ENCODE data around the gene OR13J1. TPM values are rescaled to one million over a fixed set of nuclear protein-coding genes. Genes with fewer than 3 reads are reported as not detected.

Gene OR13J1
- total and polyA plus RNA-seq, 11 donors: not detected

GRCh38 chr9:35827486-35827885 is 42.7 kb downstream of the OR13J1 start:
- H3K4me3 ChIP-seq: no peak overlapping the region
- TF ChIP-seq CTCF (IDR thresholded peaks at IDR 0.05) (no peak), POLR2A (IDR thresholded peaks at IDR 0.05) (no peak)
- WGBS, 4 donors: 89 to 95% (median 91%) methylated on average over 3 of the region's 3 CpGs

GRCh38 chr9:35826071-35826701 is 44.0 kb downstream of the OR13J1 start:
- no peak overlapping the region for H3K27ac ChIP-seq
- 31 to 35% (median 34%) methylated on average over 4 of the region's 4 CpGs for WGBS, 4 donors
- TF ChIP-seq CTCF (IDR thresholded peaks at IDR 0.05): peak; percentile 65 to 83 (median 78)
- no peak for TF ChIP-seq POLR2A (IDR thresholded peaks at IDR 0.05)
- ATAC-seq (peak; percentile 32 to 66 (median 56)), DNase-seq (peak in 1 of 5 donors; percentile 36)
- no peak overlapping the region for H3K4me3 ChIP-seq
- H3K9me3 ChIP-seq: no peaks in the 10 kb centered on the region
- no peaks in the 10 kb centered on the region for H3K27me3 ChIP-seq
- peaks cover 3 to 27% (median 19%) of the 10 kb centered on the region in 12 donors for H3K4me1 ChIP-seq
- intact Hi-C loops (cut with DNase I): loop anchor here (1.0 to 10.0 kb wide), 10 partner anchors 34 to 171 kb away; partner anchors contain the start of genes NPR2 (in 6 of the 10), CCDC107 (in 2 of the 10), RMRP (in 2 of the 10) and SIT1 (in 1 of the 10)
- H3K36me3 ChIP-seq: no peaks in the 10 kb centered on the region

More at GRCh38 chr9:35827486-35827885, 42.7 kb downstream of the OR13J1 start:
- Histone ChIP-seq H3K9me3 (no peaks in the 10 kb centered on the region), H3K36me3 (no peaks in the 10 kb centered on the region), H3K4me1 (peaks cover 3 to 38% (median 26%) of the 10 kb centered on the region in 12 donors), H3K27me3 (no peaks in the 10 kb centered on the region), H3K27ac (no peak overlapping the region)
- intact Hi-C loops (cut with DNase I): loop anchor here (2.0 to 10.0 kb wide), 8 partner anchors 35 to 173 kb away; partner anchors contain the start of genes NPR2 (in 6 of the 10), CCDC107 (in 2 of the 10), RMRP (in 2 of the 10) and SIT1 (in 1 of the 10)
- ATAC-seq: no peak
- no peak for DNase-seq

GRCh38 chr9:35822926-35823325 is 47.3 kb downstream of the OR13J1 start:
- intact Hi-C loops (cut with DNase I): loop anchor here in 1 of 10 donors (10.0 kb wide), 1 partner anchor 168 kb away; the partner anchor contains the start of genes CCDC107, RMRP and SIT1
- no peaks in the 10 kb centered on the region for H3K27me3 ChIP-seq
- H3K4me3 ChIP-seq: no peak overlapping the region
- H3K4me1 ChIP-seq: peaks cover 0 to 7% (median 0%) of the 10 kb centered on the region in 12 donors
- no peak for TF ChIP-seq POLR2A (IDR thresholded peaks at IDR 0.05)
- TF ChIP-seq CTCF (IDR thresholded peaks at IDR 0.05): no peak
- H3K36me3 ChIP-seq: no peaks in the 10 kb centered on the region
- no peak for DNase-seq
- no peak for ATAC-seq
- no peaks in the 10 kb centered on the region for H3K9me3 ChIP-seq
- no peak overlapping the region for H3K27ac ChIP-seq

GRCh38 chr9:35820076-35820475 is 50.1 kb downstream of the OR13J1 start:
- H3K27ac ChIP-seq: no peak overlapping the region
- no peak for DNase-seq
- peaks cover 0 to 8% (median 0%) of the 10 kb centered on the region in 12 donors for H3K4me1 ChIP-seq
- intact Hi-C loops (cut with DNase I): loop anchor here in 1 of 10 donors (10.0 kb wide), 1 partner anchor 165 kb away; the partner anchor contains the start of genes CCDC107, RMRP and SIT1
- H3K9me3 ChIP-seq: no peaks in the 10 kb centered on the region
- no peak for ATAC-seq
- TF ChIP-seq CTCF (IDR thresholded peaks at IDR 0.05) (no peak), POLR2A (IDR thresholded peaks at IDR 0.05) (no peak)
- H3K4me3 ChIP-seq: no peak overlapping the region
- H3K36me3 ChIP-seq: no peaks in the 10 kb centered on the region
- H3K27me3 ChIP-seq: no peaks in the 10 kb centered on the region

Other genes starting within 250 kb of the OR13J1 start
- 1 to 10 TPM in 1 of 9 donors, under 1 TPM in 2, not detected in 6; 0.47 to 4.2 (median 0.54) TPM for gene SIT1, start 219.5 kb downstream of the OR13J1 start, total RNA-seq
- under 1 TPM in 1 of 2 donors, not detected in 1; 0.19 TPM for gene SIT1, start 219.5 kb downstream of the OR13J1 start, polyA plus RNA-seq
- over 10,000 TPM in 3 of 9 donors, 1,000 to 10,000 TPM in 5, 100 to 1,000 TPM in 1; 462 to 18,741 (median 5,764) TPM for gene RMRP, start 212.4 kb downstream of the OR13J1 start, total RNA-seq
- 100 to 1,000 TPM; 118 to 429 TPM for gene RMRP, start 212.4 kb downstream of the OR13J1 start, polyA plus RNA-seq
- 10 to 100 TPM; 35.5 to 78.5 (median 43.8) TPM for gene CCDC107, start 212.1 kb downstream of the OR13J1 start, total RNA-seq
- gene CCDC107, start 212.1 kb downstream of the OR13J1 start, polyA plus RNA-seq: 100 to 1,000 TPM in 1 of 2 donors, 10 to 100 TPM in 1; 70.1 to 116 TPM
- 1 to 10 TPM in 1 of 9 donors, under 1 TPM in 8; 0.11 to 1.2 (median 0.27) TPM for gene ARHGEF39, start 205.2 kb downstream of the OR13J1 start, total RNA-seq
- gene ARHGEF39, start 205.2 kb downstream of the OR13J1 start, polyA plus RNA-seq: under 1 TPM; 0.12 to 0.30 TPM
- 10 to 100 TPM in 1 of 9 donors, 1 to 10 TPM in 1, under 1 TPM in 1, not detected in 6; 0.47 to 13.9 (median 2.3) TPM for gene CA9, start 196.5 kb downstream of the OR13J1 start, total RNA-seq
- gene CA9, start 196.5 kb downstream of the OR13J1 start, polyA plus RNA-seq: under 1 TPM; 0.23 to 0.54 TPM
- gene TPM2, start 180.5 kb downstream of the OR13J1 start, total RNA-seq: 1,000 to 10,000 TPM in 3 of 9 donors, 100 to 1,000 TPM in 6; 621 to 1,314 (median 858) TPM
- 1,000 to 10,000 TPM in 1 of 2 donors, 100 to 1,000 TPM in 1; 761 to 2,450 TPM for gene TPM2, start 180.5 kb downstream of the OR13J1 start, polyA plus RNA-seq
- 100 to 1,000 TPM; 193 to 373 (median 261) TPM for gene TLN1, start 138.2 kb downstream of the OR13J1 start, total RNA-seq
- gene TLN1, start 138.2 kb downstream of the OR13J1 start, polyA plus RNA-seq: 100 to 1,000 TPM; 152 to 241 TPM
- gene CREB3, start 137.7 kb downstream of the OR13J1 start, total RNA-seq: 10 to 100 TPM; 16.1 to 38.0 (median 25.5) TPM
- gene CREB3, start 137.7 kb downstream of the OR13J1 start, polyA plus RNA-seq: 10 to 100 TPM; 26.7 to 49.4 TPM
- gene GBA2, start 121.2 kb downstream of the OR13J1 start, total RNA-seq: 10 to 100 TPM; 52.1 to 93.8 (median 65.5) TPM
- gene GBA2, start 121.2 kb downstream of the OR13J1 start, polyA plus RNA-seq: 10 to 100 TPM; 54.1 to 96.2 TPM
- gene RGP1, start 121.1 kb downstream of the OR13J1 start, total RNA-seq: 10 to 100 TPM; 25.4 to 38.8 (median 32.7) TPM
- 10 to 100 TPM; 14.7 to 29.8 TPM for gene RGP1, start 121.1 kb downstream of the OR13J1 start, polyA plus RNA-seq
- gene MSMP, start 116.1 kb downstream of the OR13J1 start, total RNA-seq: not detected
- gene MSMP, start 116.1 kb downstream of the OR13J1 start, polyA plus RNA-seq: under 1 TPM in 1 of 2 donors, not detected in 1; 0.26 TPM
- gene NPR2, start 78.8 kb downstream of the OR13J1 start, total RNA-seq: 10 to 100 TPM; 15.2 to 36.4 (median 23.7) TPM
- gene NPR2, start 78.8 kb downstream of the OR13J1 start, polyA plus RNA-seq: 10 to 100 TPM; 10.2 to 14.5 TPM
- 1 to 10 TPM; 1.5 to 4.0 (median 2.5) TPM for gene SPAG8, start 58.1 kb downstream of the OR13J1 start, total RNA-seq
- 1 to 10 TPM in 1 of 2 donors, under 1 TPM in 1; 0.58 to 4.2 TPM for gene SPAG8, start 58.1 kb downstream of the OR13J1 start, polyA plus RNA-seq
- gene HINT2, start 55.4 kb downstream of the OR13J1 start, total RNA-seq: 10 to 100 TPM; 48.7 to 77.5 (median 57.4) TPM
- 100 to 1,000 TPM in 1 of 2 donors, 10 to 100 TPM in 1; 51.4 to 139 TPM for gene HINT2, start 55.4 kb downstream of the OR13J1 start, polyA plus RNA-seq
- gene FAM221B, start 41.7 kb downstream of the OR13J1 start, total RNA-seq: not detected
- not detected for gene FAM221B, start 41.7 kb downstream of the OR13J1 start, polyA plus RNA-seq
- 10 to 100 TPM; 10.8 to 21.4 (median 18.2) TPM for gene TMEM8B, start 41.2 kb downstream of the OR13J1 start, total RNA-seq
- 1 to 10 TPM; 7.9 to 8.1 TPM for gene TMEM8B, start 41.2 kb downstream of the OR13J1 start, polyA plus RNA-seq
- gene HRCT1, start 35.8 kb upstream of the OR13J1 start, total RNA-seq: 1 to 10 TPM in 8 of 9 donors, under 1 TPM in 1; 0.97 to 9.5 (median 4.4) TPM
- gene HRCT1, start 35.8 kb upstream of the OR13J1 start, polyA plus RNA-seq: 1 to 10 TPM; 3.7 to 6.3 TPM
- gene SPAAR, start 39.1 kb upstream of the OR13J1 start, total RNA-seq: 10 to 100 TPM in 2 of 9 donors, 1 to 10 TPM in 7; 4.1 to 10.3 (median 6.8) TPM
- 10 to 100 TPM in 1 of 2 donors, 1 to 10 TPM in 1; 7.4 to 11.3 TPM for gene SPAAR, start 39.1 kb upstream of the OR13J1 start, polyA plus RNA-seq
- gene OR2S2, start 87.8 kb upstream of the OR13J1 start, total RNA-seq: not detected
- not detected for gene OR2S2, start 87.8 kb upstream of the OR13J1 start, polyA plus RNA-seq
- 10 to 100 TPM in 1 of 9 donors, 1 to 10 TPM in 8; 3.1 to 10.2 (median 4.9) TPM for gene RECK, start 166.5 kb upstream of the OR13J1 start, total RNA-seq
- gene RECK, start 166.5 kb upstream of the OR13J1 start, polyA plus RNA-seq: 1 to 10 TPM; 2.5 to 3.7 TPM

All from heart left ventricle (tissue), 16 donors.